Stimulated activated CD4-positive, alpha-beta T cell treated with anti-CD3 and anti-CD28 coated beads, Interleukin-1b, Interleukin-23, amount 100 ng/mL, for 48 hours (primary cell): ENCODE data around the gene CHRNB2.

Source experiments
- DNase-seq: peaks from one replicate; pipeline ENCODE4 v3.0.0-alpha.2; 2020

The CHRNB2 gene

GRCh38 chr1:154611150-154611862 is 43.7 kb downstream of the CHRNB2 start:
- DNase-seq = no peak

- no peak for DNase-seq
Measured at GRCh38 chr1:154614247-154614646, 46.7 kb downstream of the CHRNB2 start.

- DNase-seq = no peak
Measured at GRCh38 chr1:154614901-154615300, 47.3 kb downstream of the CHRNB2 start.

GRCh38 chr1:154615411-154615810 is 47.8 kb downstream of the CHRNB2 start:
- no peak for DNase-seq

GRCh38 chr1:154616659-154617345 is 49.2 kb downstream of the CHRNB2 start:
- DNase-seq = no peak

GRCh38 chr1:154619181-154619948 is 51.8 kb downstream of the CHRNB2 start:
- no peak for DNase-seq

GRCh38 chr1:154620751-154621150 is 53.2 kb downstream of the CHRNB2 start:
- DNase-seq = no peak

- DNase-seq = no peak
Measured at GRCh38 chr1:154621875-154622274, 54.3 kb downstream of the CHRNB2 start.

GRCh38 chr1:154622503-154623039 is 55.0 kb downstream of the CHRNB2 start:
- DNase-seq = no peak

GRCh38 chr1:154623358-154623757 is 55.8 kb downstream of the CHRNB2 start:
- DNase-seq = no peak

GRCh38 chr1:154624746-154625643 is 57.4 kb downstream of the CHRNB2 start:
- DNase-seq = no peak

GRCh38 chr1:154626456-154627256 is 59.1 kb downstream of the CHRNB2 start:
- DNase-seq = peak; percentile 12

GRCh38 chr1:154627257-154628120 is 59.9 kb downstream of the CHRNB2 start:
- DNase-seq = peak; percentile 91

- DNase-seq = no peak
Measured at GRCh38 chr1:154628121-154628405, 60.5 kb downstream of the CHRNB2 start.

GRCh38 chr1:154629061-154629674 is 61.6 kb downstream of the CHRNB2 start:
- no peak for DNase-seq
